DOHH2 (cell line): ENCODE data around the gene CUEDC1.

Experiments
- CTCF ChIP-seq: fragments of 200-600 bp; sonication (generic); IDR thresholded peaks from one replicate; pipeline ENCODE4 v1.5.1; 2014; ENCODE audit warnings: antibody characterized with exemption, mild to moderate bottlenecking, low read depth, low read length; ENCODE audit not compliant: poor library complexity, severe bottlenecking
- EZH2phosphoT487 ChIP-seq: fragments of 200-600 bp; sonication (generic); IDR thresholded peaks from 2 replicates; pipeline ENCODE4 v1.6.1; 2017; ENCODE audit warnings: borderline replicate concordance, mild to moderate bottlenecking, antibody characterized with exemption, low read length, moderate library complexity, mixed read lengths

- TF ChIP-seq CTCF (no peak), EZH2phosphoT487 (no peak)
These were observed 29.9 kb upstream of the CUEDC1 start for GRCh38 chr17:57984936-57985674.
